Measurements from ENCODE around the gene CIAO3. TPM values are rescaled to one million over a fixed set of nuclear protein-coding genes. Genes with fewer than 3 reads are reported as not detected.
A peak's percentile ranks its signal among the peaks of the same experiment; 100 is the strongest.

The CIAO3 gene
- total RNA-seq, 1 experiment from 2014 or later, result 50.9 TPM

DNA sequence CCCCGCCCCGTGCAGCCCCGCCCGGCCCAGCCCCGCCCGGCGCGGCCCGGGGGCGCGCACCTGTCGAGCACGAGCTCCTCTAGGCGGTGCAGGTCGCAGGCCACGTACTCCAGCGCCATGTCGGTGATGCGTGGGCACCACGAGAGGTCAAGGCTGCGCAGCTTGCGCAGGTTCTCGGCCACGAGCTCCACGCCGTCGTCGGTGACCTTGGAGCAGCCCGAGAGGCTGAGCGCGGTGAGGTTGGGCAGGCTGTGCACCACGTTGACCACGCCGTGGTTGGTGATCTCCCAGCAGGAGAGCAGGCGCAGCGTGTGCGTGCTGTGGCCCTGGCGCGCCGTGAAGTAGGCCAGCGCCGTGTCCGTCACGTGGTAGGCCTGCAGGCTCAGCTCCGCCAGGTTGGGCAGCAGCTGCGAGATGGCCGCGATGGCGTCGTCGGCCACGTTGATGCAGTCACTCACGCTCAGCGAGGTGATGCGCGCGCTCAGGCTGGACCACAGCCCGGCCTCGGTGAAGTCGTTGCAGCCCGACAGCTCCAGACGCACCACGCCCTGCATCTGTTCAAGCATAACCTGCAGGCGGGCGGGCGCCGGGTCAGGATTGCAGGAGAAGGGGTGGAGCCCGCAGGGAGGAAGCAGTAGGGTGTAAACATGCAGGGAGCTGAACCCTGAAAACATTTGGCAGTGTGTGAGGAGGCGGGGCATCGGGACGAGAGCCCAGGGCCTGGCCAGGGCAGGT, 45.3 kb downstream of the CIAO3 start (continued):
- TF ChIP-seq ZBTB21 (CRISPR knock-in tag; IDR thresholded peaks at IDR 0.05; ENCODE audit: borderline replicate concordance) (peak; percentile 89), ZNF232 (CRISPR knock-in tag; IDR thresholded peaks at IDR 0.05) (0 out of 2 replicates have a peak, but pooled peaks have one; percentile 19), FOXK1 (CRISPR knock-in tag; IDR thresholded peaks at IDR 0.05) (peak; percentile 80; the same call in 1 of the 2 replicates), GRHL2 (CRISPR knock-in tag; IDR thresholded peaks at IDR 0.05; ENCODE audit: insufficient replicate concordance, severe bottlenecking) (no peak), CBFB (CRISPR knock-in tag; IDR thresholded peaks at IDR 0.05; ENCODE audit: low read depth) (peak; percentile 74; the same call in 1 of the 2 replicates), KAT7 (CRISPR knock-in tag; IDR thresholded peaks at IDR 0.05; ENCODE audit: borderline replicate concordance) (no peak), RELA (CRISPR knock-in tag; IDR thresholded peaks at IDR 0.05; ENCODE audit: borderline replicate concordance) (no peak), CREM (CRISPR knock-in tag; IDR thresholded peaks at IDR 0.05) (no peak), FOXP1 (CRISPR knock-in tag; IDR thresholded peaks at IDR 0.05; ENCODE audit: borderline replicate concordance) (peak; percentile 96), FOXJ3 (CRISPR knock-in tag; IDR thresholded peaks at IDR 0.05; ENCODE audit: borderline replicate concordance) (no peak), JUN (CRISPR knock-in tag; IDR thresholded peaks at IDR 0.05) (no peak; the same call in 1 of the 2 replicates), OVOL2 (CRISPR knock-in tag; IDR thresholded peaks at IDR 0.05; ENCODE audit: borderline replicate concordance) (no peak), ZNF416 (CRISPR knock-in tag; IDR thresholded peaks at IDR 0.05) (no peak), CREB1 (CRISPR knock-in tag; IDR thresholded peaks at IDR 0.05) (0 out of 2 replicates have a peak, but pooled peaks have one; percentile 36)
- TF ChIP-seq, protein P1, sequence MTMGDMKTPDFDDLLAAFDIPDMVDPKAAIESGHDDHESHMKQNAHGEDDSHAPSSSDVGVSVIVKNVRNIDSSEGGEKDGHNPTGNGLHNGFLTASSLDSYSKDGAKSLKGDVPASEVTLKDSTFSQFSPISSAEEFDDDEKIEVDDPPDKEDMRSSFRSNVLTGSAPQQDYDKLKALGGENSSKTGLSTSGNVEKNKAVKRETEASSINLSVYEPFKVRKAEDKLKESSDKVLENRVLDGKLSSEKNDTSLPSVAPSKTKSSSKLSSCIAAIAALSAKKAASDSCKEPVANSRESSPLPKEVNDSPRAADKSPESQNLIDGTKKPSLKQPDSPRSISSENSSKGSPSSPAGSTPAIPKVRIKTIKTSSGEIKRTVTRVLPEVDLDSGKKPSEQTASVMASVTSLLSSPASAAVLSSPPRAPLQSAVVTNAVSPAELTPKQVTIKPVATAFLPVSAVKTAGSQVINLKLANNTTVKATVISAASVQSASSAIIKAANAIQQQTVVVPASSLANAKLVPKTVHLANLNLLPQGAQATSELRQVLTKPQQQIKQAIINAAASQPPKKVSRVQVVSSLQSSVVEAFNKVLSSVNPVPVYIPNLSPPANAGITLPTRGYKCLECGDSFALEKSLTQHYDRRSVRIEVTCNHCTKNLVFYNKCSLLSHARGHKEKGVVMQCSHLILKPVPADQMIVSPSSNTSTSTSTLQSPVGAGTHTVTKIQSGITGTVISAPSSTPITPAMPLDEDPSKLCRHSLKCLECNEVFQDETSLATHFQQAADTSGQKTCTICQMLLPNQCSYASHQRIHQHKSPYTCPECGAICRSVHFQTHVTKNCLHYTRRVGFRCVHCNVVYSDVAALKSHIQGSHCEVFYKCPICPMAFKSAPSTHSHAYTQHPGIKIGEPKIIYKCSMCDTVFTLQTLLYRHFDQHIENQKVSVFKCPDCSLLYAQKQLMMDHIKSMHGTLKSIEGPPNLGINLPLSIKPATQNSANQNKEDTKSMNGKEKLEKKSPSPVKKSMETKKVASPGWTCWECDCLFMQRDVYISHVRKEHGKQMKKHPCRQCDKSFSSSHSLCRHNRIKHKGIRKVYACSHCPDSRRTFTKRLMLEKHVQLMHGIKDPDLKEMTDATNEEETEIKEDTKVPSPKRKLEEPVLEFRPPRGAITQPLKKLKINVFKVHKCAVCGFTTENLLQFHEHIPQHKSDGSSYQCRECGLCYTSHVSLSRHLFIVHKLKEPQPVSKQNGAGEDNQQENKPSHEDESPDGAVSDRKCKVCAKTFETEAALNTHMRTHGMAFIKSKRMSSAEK (CRISPR knock-in tag; IDR thresholded peaks at IDR 0.05; ENCODE audit: borderline replicate concordance), result no peak
- TF ChIP-seq, protein P2, sequence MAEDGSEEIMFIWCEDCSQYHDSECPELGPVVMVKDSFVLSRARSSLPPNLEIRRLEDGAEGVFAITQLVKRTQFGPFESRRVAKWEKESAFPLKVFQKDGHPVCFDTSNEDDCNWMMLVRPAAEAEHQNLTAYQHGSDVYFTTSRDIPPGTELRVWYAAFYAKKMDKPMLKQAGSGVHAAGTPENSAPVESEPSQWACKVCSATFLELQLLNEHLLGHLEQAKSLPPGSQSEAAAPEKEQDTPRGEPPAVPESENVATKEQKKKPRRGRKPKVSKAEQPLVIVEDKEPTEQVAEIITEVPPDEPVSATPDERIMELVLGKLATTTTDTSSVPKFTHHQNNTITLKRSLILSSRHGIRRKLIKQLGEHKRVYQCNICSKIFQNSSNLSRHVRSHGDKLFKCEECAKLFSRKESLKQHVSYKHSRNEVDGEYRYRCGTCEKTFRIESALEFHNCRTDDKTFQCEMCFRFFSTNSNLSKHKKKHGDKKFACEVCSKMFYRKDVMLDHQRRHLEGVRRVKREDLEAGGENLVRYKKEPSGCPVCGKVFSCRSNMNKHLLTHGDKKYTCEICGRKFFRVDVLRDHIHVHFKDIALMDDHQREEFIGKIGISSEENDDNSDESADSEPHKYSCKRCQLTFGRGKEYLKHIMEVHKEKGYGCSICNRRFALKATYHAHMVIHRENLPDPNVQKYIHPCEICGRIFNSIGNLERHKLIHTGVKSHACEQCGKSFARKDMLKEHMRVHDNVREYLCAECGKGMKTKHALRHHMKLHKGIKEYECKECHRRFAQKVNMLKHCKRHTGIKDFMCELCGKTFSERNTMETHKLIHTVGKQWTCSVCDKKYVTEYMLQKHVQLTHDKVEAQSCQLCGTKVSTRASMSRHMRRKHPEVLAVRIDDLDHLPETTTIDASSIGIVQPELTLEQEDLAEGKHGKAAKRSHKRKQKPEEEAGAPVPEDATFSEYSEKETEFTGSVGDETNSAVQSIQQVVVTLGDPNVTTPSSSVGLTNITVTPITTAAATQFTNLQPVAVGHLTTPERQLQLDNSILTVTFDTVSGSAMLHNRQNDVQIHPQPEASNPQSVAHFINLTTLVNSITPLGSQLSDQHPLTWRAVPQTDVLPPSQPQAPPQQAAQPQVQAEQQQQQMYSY (CRISPR knock-in tag; IDR thresholded peaks at IDR 0.05), result peak; percentile 56; the same call in 1 of the 2 replicates
- TF ChIP-seq, protein P3, sequence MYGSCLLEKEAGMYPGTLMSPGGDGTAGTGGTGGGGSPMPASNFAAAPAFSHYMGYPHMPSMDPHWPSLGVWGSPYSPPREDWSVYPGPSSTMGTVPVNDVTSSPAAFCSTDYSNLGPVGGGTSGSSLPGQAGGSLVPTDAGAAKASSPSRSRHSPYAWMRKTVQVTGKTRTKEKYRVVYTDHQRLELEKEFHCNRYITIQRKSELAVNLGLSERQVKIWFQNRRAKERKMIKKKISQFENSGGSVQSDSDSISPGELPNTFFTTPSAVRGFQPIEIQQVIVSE (CRISPR knock-in tag; IDR thresholded peaks at IDR 0.05; ENCODE audit: borderline replicate concordance), result no peak
- TF ChIP-seq, protein P4, sequence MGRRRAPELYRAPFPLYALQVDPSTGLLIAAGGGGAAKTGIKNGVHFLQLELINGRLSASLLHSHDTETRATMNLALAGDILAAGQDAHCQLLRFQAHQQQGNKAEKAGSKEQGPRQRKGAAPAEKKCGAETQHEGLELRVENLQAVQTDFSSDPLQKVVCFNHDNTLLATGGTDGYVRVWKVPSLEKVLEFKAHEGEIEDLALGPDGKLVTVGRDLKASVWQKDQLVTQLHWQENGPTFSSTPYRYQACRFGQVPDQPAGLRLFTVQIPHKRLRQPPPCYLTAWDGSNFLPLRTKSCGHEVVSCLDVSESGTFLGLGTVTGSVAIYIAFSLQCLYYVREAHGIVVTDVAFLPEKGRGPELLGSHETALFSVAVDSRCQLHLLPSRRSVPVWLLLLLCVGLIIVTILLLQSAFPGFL (CRISPR knock-in tag; IDR thresholded peaks at IDR 0.05; ENCODE audit: borderline replicate concordance), result no peak
- TF ChIP-seq, protein P5, sequence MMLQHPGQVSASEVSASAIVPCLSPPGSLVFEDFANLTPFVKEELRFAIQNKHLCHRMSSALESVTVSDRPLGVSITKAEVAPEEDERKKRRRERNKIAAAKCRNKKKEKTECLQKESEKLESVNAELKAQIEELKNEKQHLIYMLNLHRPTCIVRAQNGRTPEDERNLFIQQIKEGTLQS (CRISPR knock-in tag; conservative IDR thresholded peaks at IDR 0.05), result 0 out of 2 replicates have a peak, but pooled peaks have one; percentile 48
- TF ChIP-seq, protein P6, sequence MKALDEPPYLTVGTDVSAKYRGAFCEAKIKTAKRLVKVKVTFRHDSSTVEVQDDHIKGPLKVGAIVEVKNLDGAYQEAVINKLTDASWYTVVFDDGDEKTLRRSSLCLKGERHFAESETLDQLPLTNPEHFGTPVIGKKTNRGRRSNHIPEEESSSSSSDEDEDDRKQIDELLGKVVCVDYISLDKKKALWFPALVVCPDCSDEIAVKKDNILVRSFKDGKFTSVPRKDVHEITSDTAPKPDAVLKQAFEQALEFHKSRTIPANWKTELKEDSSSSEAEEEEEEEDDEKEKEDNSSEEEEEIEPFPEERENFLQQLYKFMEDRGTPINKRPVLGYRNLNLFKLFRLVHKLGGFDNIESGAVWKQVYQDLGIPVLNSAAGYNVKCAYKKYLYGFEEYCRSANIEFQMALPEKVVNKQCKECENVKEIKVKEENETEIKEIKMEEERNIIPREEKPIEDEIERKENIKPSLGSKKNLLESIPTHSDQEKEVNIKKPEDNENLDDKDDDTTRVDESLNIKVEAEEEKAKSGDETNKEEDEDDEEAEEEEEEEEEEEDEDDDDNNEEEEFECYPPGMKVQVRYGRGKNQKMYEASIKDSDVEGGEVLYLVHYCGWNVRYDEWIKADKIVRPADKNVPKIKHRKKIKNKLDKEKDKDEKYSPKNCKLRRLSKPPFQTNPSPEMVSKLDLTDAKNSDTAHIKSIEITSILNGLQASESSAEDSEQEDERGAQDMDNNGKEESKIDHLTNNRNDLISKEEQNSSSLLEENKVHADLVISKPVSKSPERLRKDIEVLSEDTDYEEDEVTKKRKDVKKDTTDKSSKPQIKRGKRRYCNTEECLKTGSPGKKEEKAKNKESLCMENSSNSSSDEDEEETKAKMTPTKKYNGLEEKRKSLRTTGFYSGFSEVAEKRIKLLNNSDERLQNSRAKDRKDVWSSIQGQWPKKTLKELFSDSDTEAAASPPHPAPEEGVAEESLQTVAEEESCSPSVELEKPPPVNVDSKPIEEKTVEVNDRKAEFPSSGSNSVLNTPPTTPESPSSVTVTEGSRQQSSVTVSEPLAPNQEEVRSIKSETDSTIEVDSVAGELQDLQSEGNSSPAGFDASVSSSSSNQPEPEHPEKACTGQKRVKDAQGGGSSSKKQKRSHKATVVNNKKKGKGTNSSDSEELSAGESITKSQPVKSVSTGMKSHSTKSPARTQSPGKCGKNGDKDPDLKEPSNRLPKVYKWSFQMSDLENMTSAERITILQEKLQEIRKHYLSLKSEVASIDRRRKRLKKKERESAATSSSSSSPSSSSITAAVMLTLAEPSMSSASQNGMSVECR (CRISPR knock-in tag; IDR thresholded peaks at IDR 0.05; ENCODE audit: borderline replicate concordance), result peak; percentile 67; the same call in 1 of the 2 replicates
- TF ChIP-seq, protein P7, sequence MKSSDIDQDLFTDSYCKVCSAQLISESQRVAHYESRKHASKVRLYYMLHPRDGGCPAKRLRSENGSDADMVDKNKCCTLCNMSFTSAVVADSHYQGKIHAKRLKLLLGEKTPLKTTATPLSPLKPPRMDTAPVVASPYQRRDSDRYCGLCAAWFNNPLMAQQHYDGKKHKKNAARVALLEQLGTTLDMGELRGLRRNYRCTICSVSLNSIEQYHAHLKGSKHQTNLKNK (CRISPR knock-in tag; IDR thresholded peaks at IDR 0.05), result no peak
